GM21381 (cell line): ENCODE data around the gene TPP1.

Experiments used
- ATAC-seq: cut with Tn5 transposase; IDR thresholded peaks from one replicate; pipeline ENCODE4 v1.9.1; 2021; ENCODE audit warnings: mild to moderate bottlenecking, moderate library complexity; ENCODE audit not compliant: unreplicated experiment

TPP1 gene

DNA sequence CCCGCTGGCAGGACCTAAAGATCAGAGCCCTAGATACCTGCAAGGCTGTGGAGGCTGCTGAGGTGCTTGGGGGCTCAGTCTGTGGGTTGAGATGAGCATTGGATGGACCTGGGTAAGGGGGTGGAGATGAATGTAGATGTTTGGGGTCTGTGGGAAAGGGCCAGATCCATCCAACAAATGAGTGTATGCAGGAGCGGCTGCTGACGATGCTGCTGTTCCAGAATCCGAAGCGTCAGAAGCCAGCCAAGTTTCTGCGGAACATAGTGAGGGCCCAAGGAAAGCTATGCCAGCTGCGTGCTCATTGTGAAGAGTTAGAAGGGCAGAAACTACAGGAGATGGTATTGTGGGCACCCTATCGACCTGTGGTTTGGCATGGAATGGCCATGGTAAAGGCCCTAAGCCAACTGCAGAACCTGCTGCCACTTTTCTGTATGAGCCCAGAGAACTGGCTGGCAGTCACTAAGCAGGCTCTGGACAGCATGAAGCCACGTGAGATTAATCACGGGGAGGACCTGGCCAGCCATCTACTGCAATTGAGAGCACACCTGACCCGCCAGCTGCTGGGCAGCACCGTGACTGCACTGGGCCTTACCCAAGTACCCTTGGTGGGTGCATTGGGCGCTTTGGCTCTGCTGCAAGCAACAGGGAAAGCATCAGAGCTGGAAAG, 52.4 kb downstream of the TPP1 start:
- ATAC-seq, result no peak

DNA sequence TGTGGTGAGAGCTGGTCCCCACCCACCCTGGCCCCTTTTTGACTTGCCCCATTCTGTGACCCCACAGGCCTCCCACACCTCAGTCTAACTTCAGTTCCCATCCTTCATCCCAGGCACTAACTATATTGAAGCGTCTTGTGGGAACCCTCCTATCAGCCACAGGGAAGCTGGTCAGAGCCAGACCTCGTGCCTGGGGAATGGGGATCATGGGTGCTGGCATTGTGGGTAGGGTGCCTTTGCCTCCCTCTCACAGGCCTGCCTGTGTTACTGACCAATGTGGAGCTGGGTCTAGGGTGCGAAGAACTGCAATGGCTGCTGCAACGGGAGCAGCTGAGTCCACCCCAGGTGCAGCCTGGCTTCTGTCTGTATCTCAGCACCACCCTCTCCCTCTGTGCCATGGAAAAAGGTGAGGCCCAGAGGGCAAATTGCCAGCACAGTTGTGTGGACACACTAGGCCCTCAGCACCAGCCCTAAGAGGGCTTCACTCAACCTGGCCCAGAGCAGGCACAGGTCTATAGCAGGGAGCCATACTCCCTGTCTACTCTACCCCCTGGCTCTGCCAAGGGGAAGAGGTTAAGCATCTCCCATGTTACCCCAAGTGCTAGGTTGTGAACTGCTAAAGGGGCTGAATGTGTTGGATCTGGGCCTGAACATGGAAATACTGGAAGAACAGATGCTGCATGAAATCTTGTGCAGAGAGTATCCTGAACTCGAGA, 53.1 kb downstream of the TPP1 start:
- no peak for ATAC-seq

DNA sequence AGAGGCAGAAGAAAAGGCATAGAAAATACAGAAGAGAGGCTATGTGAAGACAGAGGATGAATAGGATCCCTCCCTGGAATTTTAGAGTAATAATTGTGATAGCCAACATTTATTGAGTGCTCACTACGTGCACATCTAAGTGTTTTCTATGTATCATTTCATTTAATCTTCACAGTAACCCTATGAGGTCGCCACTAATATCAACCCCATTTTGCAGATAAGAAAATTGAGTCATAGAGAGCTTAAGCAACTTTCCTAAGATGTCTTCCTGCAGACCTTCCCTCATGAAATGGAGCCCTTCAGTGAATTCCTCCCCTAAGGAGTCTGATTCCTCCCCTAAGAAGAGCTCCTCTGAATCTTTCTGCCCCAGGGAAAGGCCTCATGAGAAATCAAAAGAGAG, 53.9 kb downstream of the TPP1 start:
- no peak for ATAC-seq

DNA sequence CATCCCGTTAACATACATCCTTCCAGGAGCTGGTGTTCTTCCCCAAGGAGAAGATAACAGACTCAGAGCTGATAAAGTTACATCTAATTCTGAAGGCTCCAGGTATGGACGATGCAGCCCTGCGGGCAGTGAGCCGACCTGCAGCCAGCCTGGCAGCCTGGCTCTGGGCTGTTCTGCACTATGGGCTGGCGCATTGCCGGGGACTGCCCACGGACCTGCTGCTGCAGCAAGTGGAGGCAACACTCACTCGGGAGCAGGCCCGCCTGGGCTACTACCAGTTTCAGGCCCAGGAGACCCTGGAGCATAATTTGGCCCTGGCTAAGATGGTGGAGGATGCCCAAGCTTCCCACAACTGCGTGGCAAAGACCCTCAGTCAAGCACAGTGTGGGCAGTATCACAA, 55.6 kb downstream of the TPP1 start:
- ATAC-seq, result no peak

DNA sequence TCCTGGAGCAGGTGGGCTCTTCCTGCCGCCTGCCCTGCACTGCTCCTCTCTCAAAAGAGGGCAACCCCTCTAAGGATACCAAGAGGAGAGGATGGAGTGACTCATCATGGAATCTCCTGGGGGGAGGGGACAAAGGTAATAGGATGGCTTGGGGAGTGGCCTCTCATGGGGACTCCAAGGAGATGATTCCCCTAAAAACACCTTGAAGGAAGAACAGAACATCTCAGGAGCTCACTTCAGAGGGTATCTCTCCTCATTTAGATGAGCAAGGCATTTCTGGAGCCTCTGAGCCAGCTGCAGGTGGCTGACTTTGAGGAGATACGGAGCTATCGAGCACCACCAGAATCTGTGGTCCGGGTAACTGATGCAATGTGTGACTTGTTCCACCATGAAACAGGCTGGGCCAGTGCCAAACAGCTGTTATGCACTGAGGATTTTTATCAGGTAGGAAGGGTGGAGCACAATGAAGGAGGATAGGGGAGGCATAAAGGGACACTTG, 56.1 kb downstream of the TPP1 start:
- no peak for ATAC-seq
